ENCODE data around the gene IFNGR1.

IFNGR1 gene

DNA sequence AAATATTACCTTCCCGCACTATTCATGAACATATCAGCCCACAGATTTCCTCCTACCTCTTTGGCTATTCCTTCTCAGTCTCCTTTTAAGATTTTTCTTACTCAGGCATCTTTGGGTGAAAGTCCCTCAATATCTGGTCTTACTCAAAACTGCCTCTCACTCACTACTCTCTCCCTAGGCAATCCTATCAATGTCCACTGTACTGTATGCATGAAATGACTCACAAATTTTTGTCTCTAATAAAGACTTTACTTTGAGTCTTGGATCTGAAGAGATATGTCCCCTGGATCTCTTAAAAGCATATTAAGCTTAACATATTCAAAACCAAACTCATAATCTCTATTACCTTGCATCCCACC, 70.2 kb downstream of the IFNGR1 start:
- DNase-seq (ENCODE audit: low spot score) = no peak

DNA sequence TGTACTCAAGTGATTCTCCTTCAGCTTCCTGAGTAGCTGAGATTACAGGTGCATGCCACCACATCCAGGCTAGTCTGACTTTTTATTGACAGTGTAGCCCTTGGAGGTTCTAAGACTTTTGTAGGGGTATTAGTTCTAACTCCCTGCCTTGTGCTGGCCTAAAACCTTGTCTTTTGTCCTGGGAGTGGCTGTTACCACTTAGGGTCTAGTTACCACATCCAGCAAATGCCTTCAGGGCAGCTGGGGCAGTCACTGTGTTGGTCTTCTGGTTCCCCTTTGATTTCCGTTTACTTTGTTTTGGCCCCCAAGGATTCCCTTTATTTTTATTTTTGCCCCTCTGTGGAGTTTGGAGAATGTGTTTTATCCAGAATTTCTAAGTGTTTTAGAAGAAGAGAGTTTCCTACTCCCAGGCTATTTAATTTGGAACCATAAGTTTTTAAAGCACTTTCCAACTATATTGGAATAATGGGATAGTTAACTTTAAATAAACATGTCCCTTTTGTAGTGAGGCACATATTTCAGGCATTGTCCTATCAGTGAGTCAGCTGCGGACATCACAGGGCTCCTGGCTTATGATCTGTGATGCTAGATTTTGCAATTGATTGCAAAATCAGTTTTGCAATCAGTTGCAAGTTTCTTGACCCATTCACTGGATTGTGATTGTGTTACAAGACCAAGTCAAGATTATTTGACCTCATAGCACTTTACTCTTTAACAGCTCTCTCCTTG, 70.7 kb downstream of the IFNGR1 start:
- no peak for DNase-seq (ENCODE audit: low spot score)

Measured in hematopoietic multipotent progenitor cell treated with erythropoietin and hydrocortisone succinate and interleukin-3 and kit ligand, for 17 days (in vitro differentiated cells).